ENCODE data around the gene HHAT. TPM values are rescaled to one million over a fixed set of nuclear protein-coding genes. Genes with fewer than 3 reads are reported as not detected.

Gene HHAT
- polyA plus RNA-seq (2013, experiment 1 of 2; ENCODE audit: insufficient read length) = 3.7 TPM
- 3.8 TPM for polyA plus RNA-seq (2013, experiment 2 of 2; ENCODE audit: insufficient read length)

- peak; percentile 82 for DNase-seq
Measured at GRCh38 chr1:210328746-210329503, at the start of gene HHAT. Gene HHAT (plus strand): TSS chr1:210328902. CDS start chr1:210348976, 20,074 bp downstream.

GRCh38 chr1:210280221-210280620, 48.5 kb upstream of the HHAT start:
- DNase-seq = no peak

GRCh38 chr1:210288116-210288515, 40.6 kb upstream of the HHAT start:
- DNase-seq = no peak

GRCh38 chr1:210289248-210289647, 39.5 kb upstream of the HHAT start:
- no peak for DNase-seq

GRCh38 chr1:210291081-210291764, 37.5 kb upstream of the HHAT start:
- DNase-seq = no peak

GRCh38 chr1:210291786-210292230, 36.9 kb upstream of the HHAT start:
- DNase-seq = peak; percentile 90

- peak; percentile 66 for DNase-seq
Measured at GRCh38 chr1:210292231-210292871, 36.4 kb upstream of the HHAT start.

- DNase-seq = peak; percentile 70
Measured at GRCh38 chr1:210293171-210293607, 35.5 kb upstream of the HHAT start.

- peak; percentile 90 for DNase-seq
Measured at GRCh38 chr1:210294999-210295745, 33.5 kb upstream of the HHAT start.

GRCh38 chr1:210296682-210297081, 32.0 kb upstream of the HHAT start:
- no peak for DNase-seq

GRCh38 chr1:210298296-210298695, 30.4 kb upstream of the HHAT start:
- DNase-seq = no peak

- no peak for DNase-seq
Measured at GRCh38 chr1:210298936-210299335, 29.8 kb upstream of the HHAT start.

GRCh38 chr1:210299501-210299900, 29.2 kb upstream of the HHAT start:
- DNase-seq = no peak

GRCh38 chr1:210300923-210301614, 27.6 kb upstream of the HHAT start:
- DNase-seq = no peak

GRCh38 chr1:210301615-210302000, 27.1 kb upstream of the HHAT start:
- DNase-seq = peak; percentile 27

GRCh38 chr1:210302501-210302900, 26.2 kb upstream of the HHAT start:
- DNase-seq = no peak

- no peak for DNase-seq
Measured at GRCh38 chr1:210303391-210303790, 25.3 kb upstream of the HHAT start.

GRCh38 chr1:210310562-210311153, 18.0 kb upstream of the HHAT start:
- no peak for DNase-seq

GRCh38 chr1:210311726-210312493, 16.8 kb upstream of the HHAT start:
- DNase-seq = no peak

- no peak for DNase-seq
Measured at GRCh38 chr1:210313046-210313595, 15.6 kb upstream of the HHAT start.

All from fibroblast of skin of back (primary cell).